HEK293T (cell line): ENCODE results near the gene CHCHD3.

Experiments used
- ARNT ChIP-seq: fragments of 450-650 bp; IDR thresholded peaks from 2 replicates; pipeline ENCODE4 v1.6.1; 2017; ENCODE audit warnings: mild to moderate bottlenecking
- BHLHE40 ChIP-seq: fragments of 450-650 bp; IDR thresholded peaks from 2 replicates; pipeline ENCODE4 v1.6.1; 2016; ENCODE audit warnings: mild to moderate bottlenecking, moderate library complexity, borderline replicate concordance
- ELF4 ChIP-seq: fragments of 450-650 bp; IDR thresholded peaks from 2 replicates; pipeline ENCODE4 v1.6.1; 2017; ENCODE audit warnings: antibody characterized with exemption
- FOXA1 ChIP-seq: fragments of 450-650 bp; IDR thresholded peaks from 2 replicates; pipeline ENCODE4 v1.6.1; 2016; ENCODE audit warnings: mild to moderate bottlenecking
- FOXK2 ChIP-seq: fragments of 450-650 bp; IDR thresholded peaks from 2 replicates; pipeline ENCODE4 v1.6.1; 2016; ENCODE audit warnings: mild to moderate bottlenecking
- FOXM1 ChIP-seq: fragments of 450-650 bp; IDR thresholded peaks from 2 replicates; pipeline ENCODE4 v1.6.1; 2017; ENCODE audit warnings: mild to moderate bottlenecking, borderline replicate concordance
- HDGF ChIP-seq: fragments of 450-650 bp; IDR thresholded peaks from 2 replicates; pipeline ENCODE4 v1.6.1; 2017; ENCODE audit warnings: antibody characterized with exemption, borderline replicate concordance
- LEF1 ChIP-seq: fragments of 450-650 bp; IDR thresholded peaks from 2 replicates; pipeline ENCODE4 v1.6.1; 2017; ENCODE audit warnings: mild to moderate bottlenecking, borderline replicate concordance
- PKNOX1 ChIP-seq: fragments of 450-650 bp; IDR thresholded peaks from 2 replicates; pipeline ENCODE4 v1.6.1; 2016
- SP1 ChIP-seq: fragments of 450-650 bp; IDR thresholded peaks from 2 replicates; pipeline ENCODE4 v1.6.1; 2017
- SUZ12 ChIP-seq: fragments of 450-650 bp; IDR thresholded peaks from 2 replicates; pipeline ENCODE4 v1.6.1; 2016; ENCODE audit warnings: mild to moderate bottlenecking
- TARDBP ChIP-seq: fragments of 450-650 bp; IDR thresholded peaks from 2 replicates; pipeline ENCODE4 v1.6.1; 2016
- ZNF384 ChIP-seq: fragments of 450-650 bp; IDR thresholded peaks from 2 replicates; pipeline ENCODE4 v1.6.1; 2016

- no peak for TF ChIP-seq BHLHE40
- no peak for TF ChIP-seq HDGF
- TF ChIP-seq SP1, result no peak
- TF ChIP-seq ZNF384, result no peak
- no peak for TF ChIP-seq TARDBP
- TF ChIP-seq ARNT, result no peak
- no peak for TF ChIP-seq PKNOX1
- no peak for TF ChIP-seq FOXM1
- TF ChIP-seq ELF4, result no peak
- TF ChIP-seq FOXA1, result no peak
- no peak for TF ChIP-seq SUZ12
- no peak for TF ChIP-seq LEF1
- TF ChIP-seq FOXK2, result no peak
These were observed 239.4 kb downstream of the CHCHD3 start for GRCh38 chr7:132842478-132842877.
